CD4-positive, CD25-positive, alpha-beta regulatory T cell (primary cell): Measurements from ENCODE around the gene FAF2. TPM values are rescaled to one million over a fixed set of nuclear protein-coding genes. Genes with fewer than 3 reads are reported as not detected.
"Not testable (repeated sequence)": the region's sequence is repeated elsewhere in the genome, so short reads cannot be mapped to it uniquely, and the experiment has no call there.

Experiments
- ATAC-seq, 2 donors: fragments of 150-1000 bp; cut with Tn5 transposase; one replicate each; pipeline ENCODE4 v1.10.0; 2021; ENCODE audit warnings: low read depth in 2 of 2, moderate number of reproducible peaks in 2 of 2, moderate library complexity in 1 of 2
- DNase-seq, 3 donors: peaks; one replicate each; pipeline versions ENCODE4 v3.0.0 to v3.0.0-alpha.2; 2012 to 2022; ENCODE audit warnings: mixed read lengths in 1 of 3
- H3K27ac ChIP-seq: one replicate; pipeline ENCODE4 v1.7.0; 2013; ENCODE audit warnings: mild to moderate bottlenecking, low read length; ENCODE audit not compliant: insufficient read depth, poor library complexity, severe bottlenecking
- H3K27me3 ChIP-seq: one replicate; pipeline ENCODE4 v1.7.0; 2013; ENCODE audit warnings: low read length; ENCODE audit not compliant: control insufficient read depth, insufficient read depth
- H3K36me3 ChIP-seq: one replicate; pipeline ENCODE4 v1.7.0; 2013; ENCODE audit warnings: mild to moderate bottlenecking, low read length, moderate library complexity; ENCODE audit not compliant: control insufficient read depth, insufficient read depth
- H3K4me1 ChIP-seq: 2 replicates; pipeline ENCODE4 v1.7.0; 2013; ENCODE audit warnings: mild to moderate bottlenecking, low read length; ENCODE audit not compliant: insufficient read depth, control insufficient read depth, poor library complexity, severe bottlenecking
- H3K4me3 ChIP-seq: one replicate; pipeline ENCODE4 v1.7.0; 2013; ENCODE audit warnings: low read depth, mild to moderate bottlenecking, low read length, moderate library complexity
- H3K9me3 ChIP-seq, 2 experiments: 1 replicate in 1 of 2; 2 replicates in 1 of 2; pipeline ENCODE4 v1.7.0; 2013; ENCODE audit warnings: low read length in 2 of 2, mild to moderate bottlenecking in 1 of 2, moderate library complexity in 1 of 2; ENCODE audit not compliant: control insufficient read depth in 2 of 2
- H3K27ac Mint-ChIP-seq, 3 donors: one replicate each; pipeline ENCODE4 v1.8.0; 2020 to 2022; ENCODE audit warnings: mild to moderate bottlenecking in 3 of 3, mixed read lengths in 3 of 3, moderate library complexity in 2 of 3
- H3K27me3 Mint-ChIP-seq: one replicate; pipeline ENCODE4 v1.8.0; 2022; ENCODE audit warnings: mild to moderate bottlenecking, mixed read lengths
- H3K36me3 Mint-ChIP-seq: one replicate; pipeline ENCODE4 v1.8.0; 2020; ENCODE audit warnings: mixed read lengths
- H3K4me1 Mint-ChIP-seq, 4 donors: one replicate each; pipeline ENCODE4 v1.8.0; 2020 to 2022; ENCODE audit warnings: mixed read lengths in 4 of 4, mild to moderate bottlenecking in 1 of 4
- H3K4me3 Mint-ChIP-seq, 4 donors: one replicate each; pipeline ENCODE4 v1.8.0; 2020 to 2022; ENCODE audit warnings: mild to moderate bottlenecking in 4 of 4, mixed read lengths in 4 of 4, moderate library complexity in 3 of 4
- H3K9me3 Mint-ChIP-seq, 7 donors: one replicate each; pipeline ENCODE4 v1.8.0; 2020 to 2022; ENCODE audit warnings: mixed read lengths in 7 of 7, mild to moderate bottlenecking in 3 of 7, moderate library complexity in 2 of 7
- polyA plus RNA-seq, 4 donors: library from polyadenylated mRNA; unstranded; fragments of 300-500 nt; fragmentation: Illumina TruSeq; gene quantifications; one replicate each; pipeline ENCODE4 v1.2.3, GENCODE V29; 2021
- total RNA-seq: library from RNA; stranded (reverse); gene quantifications from one replicate; pipeline ENCODE4 v1.2.3, GENCODE V29; 2022

FAF2 gene
- total and polyA plus RNA-seq, 5 donors from 2014 or later, result 8.8 to 31.8 (median 14.4) TPM

GRCh38 chr5:176438959-176439757 is 9.0 kb upstream of the FAF2 start:
- no peaks in the 10 kb centered on the region for H3K36me3 Mint-ChIP-seq
- no peak overlapping the region for H3K4me3 Mint-ChIP-seq
- H3K36me3 ChIP-seq, result no peaks in the 10 kb centered on the region
- peaks cover 7% of the 10 kb centered on the region for H3K27me3 Mint-ChIP-seq
- H3K27me3 ChIP-seq, result peaks cover 5% of the 10 kb centered on the region
- H3K9me3 ChIP-seq, result no peaks in the 10 kb centered on the region
- ATAC-seq (no peak), DNase-seq (no peak)
- H3K27ac Mint-ChIP-seq, result no peak overlapping the region
- no peak overlapping the region for H3K27ac ChIP-seq
- peaks cover 0 to 2% (median 0%) of the 10 kb centered on the region in 7 donors for H3K9me3 Mint-ChIP-seq
- H3K4me1 Mint-ChIP-seq, result peaks cover 7 to 10% (median 8%) of the 10 kb centered on the region in 4 donors
- peaks cover 11% of the 10 kb centered on the region for H3K4me1 ChIP-seq
- no peak overlapping the region for H3K4me3 ChIP-seq

- peak overlapping the region in 1 of 4 donors; percentile 37 for H3K4me3 Mint-ChIP-seq
These were observed 7.1 kb upstream of the FAF2 start for GRCh38 chr5:176440927-176441706.

DNA sequence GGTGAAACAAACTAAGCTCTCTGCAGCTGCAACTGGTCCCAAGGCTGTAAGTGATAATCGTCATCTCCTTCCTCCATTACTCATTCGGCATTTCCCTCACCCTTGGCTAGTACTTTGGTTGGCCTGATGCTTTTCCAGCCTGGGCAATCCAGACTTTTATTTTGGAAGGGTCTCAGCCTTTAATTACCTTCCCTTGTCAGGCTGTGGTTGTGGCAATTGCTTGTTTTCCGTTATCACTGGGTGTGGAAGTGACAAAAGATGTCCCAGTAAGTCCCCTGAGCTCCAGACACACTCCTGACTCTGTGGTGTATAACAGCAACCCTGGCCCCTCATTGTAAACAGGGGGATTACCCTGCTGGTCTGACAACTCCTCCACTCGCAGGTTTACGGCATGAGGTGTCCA is 6.3 kb upstream of the FAF2 start:
- Histone ChIP-seq H3K36me3 (no peaks in the 10 kb centered on the region), H3K27ac (no peak overlapping the region), H3K9me3 (no peaks in the 10 kb centered on the region), H3K27me3 (peaks cover 5% of the 10 kb centered on the region), H3K4me1 (peaks cover 6% of the 10 kb centered on the region), H3K4me3 (no peak overlapping the region)
- DNase-seq, result no peak
- peaks cover 0 to 2% (median 0%) of the 10 kb centered on the region in 7 donors for H3K9me3 Mint-ChIP-seq
- ATAC-seq, result no peak
- H3K4me3 Mint-ChIP-seq, result peak overlapping the region in 2 of 4 donors; percentile 43 to 63
- H3K36me3 Mint-ChIP-seq, result no peaks in the 10 kb centered on the region
- peaks cover 3 to 10% (median 6%) of the 10 kb centered on the region in 4 donors for H3K4me1 Mint-ChIP-seq
- H3K27ac Mint-ChIP-seq, result no peak overlapping the region
- H3K27me3 Mint-ChIP-seq, result peaks cover 7% of the 10 kb centered on the region

More at GRCh38 chr5:176440927-176441706, 7.1 kb upstream of the FAF2 start:
- no peak for DNase-seq
- Mint-ChIP-seq H3K4me1 (peaks cover 7 to 10% (median 8%) of the 10 kb centered on the region in 4 donors), H3K27ac (peak overlapping the region in 1 of 3 donors; percentile 67), H3K27me3 (peaks cover 7% of the 10 kb centered on the region), H3K36me3 (no peaks in the 10 kb centered on the region), H3K9me3 (peaks cover 0 to 2% (median 0%) of the 10 kb centered on the region in 7 donors)
- ATAC-seq, result no peak
- H3K27ac ChIP-seq, result no peak overlapping the region
- no peak overlapping the region for H3K4me3 ChIP-seq
- H3K4me1 ChIP-seq, result peaks cover 11% of the 10 kb centered on the region
- H3K9me3 ChIP-seq, result no peaks in the 10 kb centered on the region
- peaks cover 5% of the 10 kb centered on the region for H3K27me3 ChIP-seq
- no peaks in the 10 kb centered on the region for H3K36me3 ChIP-seq

DNA sequence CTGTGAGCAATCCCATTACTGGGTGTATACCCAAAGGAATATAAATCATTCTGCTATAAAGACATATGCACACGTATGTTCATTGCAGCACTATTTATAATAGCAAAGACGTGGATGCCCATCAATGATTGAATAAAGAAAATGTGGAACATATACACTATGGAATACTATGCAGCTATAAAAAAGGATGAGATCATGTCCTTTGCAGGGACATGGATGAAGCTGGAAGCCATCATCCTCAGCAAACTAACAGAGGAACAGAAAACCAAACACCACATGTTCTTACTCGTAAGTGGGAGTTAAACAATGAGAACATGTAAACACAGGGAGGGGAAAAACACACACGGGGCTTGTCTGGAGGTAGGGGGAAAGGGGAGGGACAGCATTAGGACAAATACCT is 5.3 kb upstream of the FAF2 start:
- H3K27me3 ChIP-seq, H3K4me1 ChIP-seq, H3K27ac Mint-ChIP-seq, DNase-seq, H3K36me3 ChIP-seq, ATAC-seq, H3K9me3 ChIP-seq, H3K9me3 Mint-ChIP-seq, H3K27ac ChIP-seq, H3K4me3 ChIP-seq, H3K36me3 Mint-ChIP-seq: not testable (repeated sequence)
- Mint-ChIP-seq H3K4me1 (peaks cover 2 to 13% (median 8%) of the 10 kb centered on the region in 4 donors), H3K4me3 (peak overlapping the region in 1 of 4 donors; percentile 43), H3K27me3 (peaks cover 14% of the 10 kb centered on the region)

DNA sequence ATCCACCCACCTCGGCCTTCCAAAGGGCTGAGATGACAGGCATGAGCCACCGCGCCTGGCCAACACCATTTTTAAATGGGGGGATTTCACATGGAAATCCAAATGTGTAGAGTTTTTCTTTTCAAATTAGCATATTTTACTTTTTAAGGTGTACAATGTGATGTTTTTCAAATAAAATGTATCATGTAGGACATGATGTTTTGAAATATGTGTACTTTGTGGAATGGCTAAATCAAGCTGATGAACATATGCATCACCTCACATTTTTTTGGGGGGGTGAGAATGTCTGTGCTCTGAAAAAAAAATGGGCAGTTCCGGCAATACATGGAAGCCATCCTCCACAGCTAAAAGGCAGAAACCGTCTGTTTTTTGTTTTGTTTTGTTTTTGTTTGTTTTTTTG is 3.4 kb upstream of the FAF2 start:
- peaks cover 9 to 28% (median 20%) of the 10 kb centered on the region in 4 donors for H3K4me1 Mint-ChIP-seq
- H3K27me3 Mint-ChIP-seq, result peaks cover 19% of the 10 kb centered on the region
- no peaks in the 10 kb centered on the region for H3K36me3 ChIP-seq
- no peak for ATAC-seq
- peaks cover 0 to 1% (median 0%) of the 10 kb centered on the region in 7 donors for H3K9me3 Mint-ChIP-seq
- H3K27ac Mint-ChIP-seq, result no peak overlapping the region
- no peaks in the 10 kb centered on the region for H3K36me3 Mint-ChIP-seq
- H3K4me1 ChIP-seq, result peaks cover 18% of the 10 kb centered on the region
- H3K4me3 ChIP-seq, result no peak overlapping the region
- H3K4me3 Mint-ChIP-seq, result peak overlapping the region in 1 of 4 donors; percentile 87
- H3K9me3 ChIP-seq, result no peaks in the 10 kb centered on the region
- no peak overlapping the region for H3K27ac ChIP-seq
- H3K27me3 ChIP-seq, result peaks cover 5% of the 10 kb centered on the region
- no peak for DNase-seq

DNA sequence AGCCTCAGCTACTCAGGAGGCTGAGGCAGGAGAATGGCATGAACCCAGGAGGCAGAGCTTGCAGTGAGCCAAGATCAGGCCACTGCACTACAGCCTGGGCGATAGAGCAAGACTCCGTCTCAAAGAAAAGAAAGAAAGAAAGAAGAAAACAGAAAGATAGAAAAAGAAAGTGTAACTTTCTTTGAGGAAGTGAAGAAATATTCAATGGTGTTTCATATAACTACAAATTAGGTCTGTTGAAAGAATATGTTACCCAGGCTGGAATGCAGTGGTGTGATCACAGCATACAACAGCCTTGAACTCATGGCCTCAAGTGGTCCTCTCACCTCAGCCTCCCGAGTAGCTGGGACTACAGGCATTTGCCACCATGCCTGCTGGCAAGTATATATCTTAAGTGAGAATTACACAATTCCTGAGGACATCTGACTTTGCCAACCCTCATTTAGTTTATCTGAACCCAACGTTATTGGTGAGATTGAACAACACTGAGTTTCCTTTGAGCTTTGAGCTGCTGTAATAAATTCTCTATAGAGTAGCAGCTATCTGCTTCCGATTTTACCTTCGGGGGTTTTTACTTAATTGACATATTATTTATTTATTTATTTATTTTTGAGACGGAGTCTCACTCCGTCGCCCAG is 2.0 kb upstream of the FAF2 start:
- peaks cover 18% of the 10 kb centered on the region for H3K4me1 ChIP-seq
- no peak overlapping the region for H3K27ac ChIP-seq
- ATAC-seq (no peak), DNase-seq (no peak)
- no peak overlapping the region for H3K4me3 ChIP-seq
- Mint-ChIP-seq H3K4me3 (peak overlapping the region; percentile 59 to 99 (median 73)), H3K4me1 (peaks cover 17 to 39% (median 28%) of the 10 kb centered on the region in 4 donors), H3K36me3 (no peaks in the 10 kb centered on the region), H3K27me3 (peaks cover 19% of the 10 kb centered on the region), H3K27ac (no peak overlapping the region), H3K9me3 (peaks cover 0 to 1% (median 0%) of the 10 kb centered on the region in 7 donors)
- H3K9me3 ChIP-seq, result no peaks in the 10 kb centered on the region
- peaks cover 4% of the 10 kb centered on the region for H3K27me3 ChIP-seq
- H3K36me3 ChIP-seq, result no peaks in the 10 kb centered on the region

DNA sequence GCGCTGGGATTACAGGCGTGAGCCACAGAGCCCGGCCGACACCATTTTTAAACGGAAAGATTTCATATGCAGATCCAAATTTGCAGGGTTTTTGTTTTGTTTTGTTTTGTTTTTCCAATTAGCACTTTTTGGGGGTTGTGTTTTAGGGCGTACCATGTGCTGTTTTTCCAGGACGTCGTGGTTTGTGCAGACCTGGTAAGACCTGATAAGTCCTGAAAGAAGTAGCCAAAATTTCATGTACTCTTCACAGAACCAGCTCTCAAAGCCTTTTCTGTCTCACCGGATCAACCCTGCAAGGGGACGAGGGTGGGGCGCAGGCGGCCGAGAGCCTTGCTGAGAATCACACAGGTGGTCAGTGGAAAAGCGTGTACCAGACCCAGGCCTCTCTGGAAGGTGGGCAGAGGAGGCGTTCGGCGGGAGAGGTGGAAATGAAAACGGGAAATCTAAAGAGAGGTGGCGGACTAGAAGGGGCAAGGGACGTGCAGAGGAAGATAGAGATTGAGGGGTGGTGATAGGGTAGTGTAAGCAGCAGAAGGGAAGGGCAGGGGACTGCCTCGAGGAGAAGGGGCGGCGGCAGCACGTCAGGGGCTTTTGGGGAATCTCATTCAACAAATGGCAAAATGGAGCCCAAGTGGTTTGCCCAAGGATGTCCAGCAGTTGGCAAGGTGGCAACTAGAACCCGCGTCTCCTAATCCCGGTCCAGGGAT is 1.1 kb upstream of the FAF2 start:
- peaks cover 17 to 44% (median 29%) of the 10 kb centered on the region in 4 donors for H3K4me1 Mint-ChIP-seq
- peak overlapping the region; percentile 93 for H3K27ac ChIP-seq
- DNase-seq (peak in 2 of 3 donors; percentile 17 to 20), ATAC-seq (no peak)
- H3K9me3 ChIP-seq, result no peaks in the 10 kb centered on the region
- H3K36me3 ChIP-seq, result no peaks in the 10 kb centered on the region
- peak overlapping the region; percentile 99 for H3K27ac Mint-ChIP-seq
- no peaks in the 10 kb centered on the region for H3K27me3 ChIP-seq
- H3K4me3 Mint-ChIP-seq, result peak overlapping the region; percentile 98 to 99 (median 99)
- peak overlapping the region; percentile 86 for H3K4me3 ChIP-seq
- no peaks in the 10 kb centered on the region for H3K36me3 Mint-ChIP-seq
- H3K9me3 Mint-ChIP-seq, result peaks cover 0 to 1% (median 0%) of the 10 kb centered on the region in 7 donors
- peaks cover 19% of the 10 kb centered on the region for H3K27me3 Mint-ChIP-seq
- H3K4me1 ChIP-seq, result peaks cover 18% of the 10 kb centered on the region
